SH-SY5Y (cell line): ENCODE measurements around the gene PRKACA.

Source experiments
- GATA2 ChIP-seq: IDR thresholded peaks from 2 replicates; pipeline ENCODE4 v1.6.1; 2011; ENCODE audit warnings: mild to moderate bottlenecking, low read depth, low read length
- GATA3 ChIP-seq: IDR thresholded peaks from 2 replicates; pipeline ENCODE4 v1.6.1; 2011; ENCODE audit warnings: low read depth, mild to moderate bottlenecking, low read length, moderate library complexity

- TF ChIP-seq GATA3 (no peak), GATA2 (no peak)
Measured at GRCh38 chr19:14117668-14118164, at the start of gene PRKACA.
